Measurements from ENCODE around the gene ATP13A3. TPM values are rescaled to one million over a fixed set of nuclear protein-coding genes. Genes with fewer than 3 reads are reported as not detected.
"Not testable (repeated sequence)": the region's sequence is repeated elsewhere in the genome, so short reads cannot be mapped to it uniquely, and the experiment has no call there.

Gene ATP13A3
- total RNA-seq, 2 experiments from 2014 or later, result 79.5 to 84.5 TPM

GRCh38 chr3:194494951-194495374 is 8.2 kb upstream of the ATP13A3 start:
- CTCF ChIA-PET (ENCODE audit: unreplicated experiment), result no interaction called here
- BruUV-seq (replicated peaks), result no TSS peak

DNA sequence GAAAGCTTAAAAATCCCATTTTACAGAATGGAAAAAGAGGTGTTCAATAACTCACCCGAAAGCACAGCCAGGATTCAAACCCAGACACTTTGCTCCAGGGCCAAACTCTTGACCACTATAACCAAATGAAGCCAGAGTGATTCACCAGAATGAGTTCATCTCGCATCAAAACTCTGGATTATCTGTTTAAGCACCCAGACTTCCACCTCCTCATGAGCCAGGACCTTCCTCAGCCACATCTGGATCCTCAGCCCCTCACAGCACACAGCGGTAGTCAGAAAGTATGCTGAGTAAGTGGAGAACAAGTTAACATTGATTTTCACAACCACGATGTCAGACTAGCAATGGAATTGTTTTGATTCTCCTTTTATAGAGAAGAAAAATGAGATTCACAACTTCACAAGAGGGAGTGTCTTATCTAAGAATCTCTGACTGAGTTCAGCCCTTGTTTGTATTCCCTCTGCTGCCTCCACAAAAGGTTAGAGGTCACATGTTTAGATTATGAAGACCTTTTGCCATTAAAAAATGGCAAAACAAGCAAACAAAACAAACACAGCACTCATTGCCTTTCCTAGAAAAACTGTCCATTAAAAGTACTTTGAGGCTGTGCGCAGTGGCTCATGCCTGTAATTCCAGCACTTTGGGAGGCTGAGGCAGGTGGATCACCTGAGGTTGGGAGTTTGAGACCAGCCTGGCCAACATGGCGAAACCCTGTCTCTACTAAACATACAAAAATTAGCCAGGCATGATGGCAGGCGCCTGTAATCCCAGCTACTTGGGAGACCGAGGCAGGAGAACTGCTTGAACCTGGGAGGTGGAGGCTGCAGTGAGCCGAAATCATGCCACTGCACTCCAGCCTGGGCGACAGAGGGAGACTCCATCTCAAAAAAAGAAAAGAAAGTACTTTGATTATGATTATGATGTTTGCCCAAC is 7.5 kb upstream of the ATP13A3 start:
- BruUV-seq (replicated peaks); H3K36me3 ChIP-seq (ENCODE audit: insufficient read depth, low read length); H3K4me3 ChIP-seq (ENCODE audit: low read depth, low read length, poor library complexity, severe bottlenecking); CTCF ChIA-PET (ENCODE audit: unreplicated experiment); intact Hi-C loops (cut with micrococcal nuclease; ENCODE audit: unreplicated experiment); H3K27ac ChIP-seq (ENCODE audit: low read depth, low read length, poor library complexity, severe bottlenecking); H3K9me2 ChIP-seq (ENCODE audit: insufficient read depth, low read length); H3K4me2 ChIP-seq (ENCODE audit: low read length); H3K79me2 ChIP-seq (ENCODE audit: insufficient read depth, low read depth, low read length); H2AFZ ChIP-seq (ENCODE audit: low read length); DNase-seq (ENCODE audit: low spot score); H4K20me1 ChIP-seq (ENCODE audit: insufficient read depth, low read length); H3K9me3 ChIP-seq (ENCODE audit: low read length): not testable (repeated sequence)
- peaks cover 24% of the 10 kb centered on the region for H3K4me1 ChIP-seq (ENCODE audit: insufficient read depth, low read length, poor library complexity, severe bottlenecking)
- POLR2A ChIA-PET, result interaction anchor here (0.7 to 1.2 kb wide), 3 partner anchors 11 to 96 kb away, joined by 3 read pairs; no protein-coding TSS in a partner anchor

More at GRCh38 chr3:194494951-194495374, 8.2 kb upstream of the ATP13A3 start:
- no peak overlapping the region for H3K4me2 ChIP-seq (ENCODE audit: low read length)
- H3K36me3 ChIP-seq (ENCODE audit: insufficient read depth, low read length), result no peaks in the 10 kb centered on the region
- H3K4me3 ChIP-seq (ENCODE audit: low read depth, low read length, poor library complexity, severe bottlenecking), result no peak overlapping the region
- intact Hi-C loops (cut with micrococcal nuclease; ENCODE audit: unreplicated experiment), result no loop called here
- H3K9me3 ChIP-seq (ENCODE audit: low read length), result no peaks in the 10 kb centered on the region
- H3K4me1 ChIP-seq (ENCODE audit: insufficient read depth, low read length, poor library complexity, severe bottlenecking), result peaks cover 17% of the 10 kb centered on the region
- no peak overlapping the region for H2AFZ ChIP-seq (ENCODE audit: low read length)
- TF ChIP-seq EZH2phosphoT487 (IDR thresholded peaks at IDR 0.05; ENCODE audit: borderline replicate concordance, low read depth, low read length) (no peak), CTCF (conservative IDR thresholded peaks at IDR 0.05; ENCODE audit: low read length) (no peak)
- H3K9me2 ChIP-seq (ENCODE audit: insufficient read depth, low read length), result no peaks in the 10 kb centered on the region
- no peaks in the 10 kb centered on the region for H4K20me1 ChIP-seq (ENCODE audit: insufficient read depth, low read length)
- no peak for DNase-seq (ENCODE audit: low spot score)
- H3K27ac ChIP-seq (ENCODE audit: low read depth, low read length, poor library complexity, severe bottlenecking), result no peak overlapping the region
- POLR2A ChIA-PET, result no interaction called here
- no peaks in the 10 kb centered on the region for H3K79me2 ChIP-seq (ENCODE audit: insufficient read depth, low read depth, low read length)

DNA sequence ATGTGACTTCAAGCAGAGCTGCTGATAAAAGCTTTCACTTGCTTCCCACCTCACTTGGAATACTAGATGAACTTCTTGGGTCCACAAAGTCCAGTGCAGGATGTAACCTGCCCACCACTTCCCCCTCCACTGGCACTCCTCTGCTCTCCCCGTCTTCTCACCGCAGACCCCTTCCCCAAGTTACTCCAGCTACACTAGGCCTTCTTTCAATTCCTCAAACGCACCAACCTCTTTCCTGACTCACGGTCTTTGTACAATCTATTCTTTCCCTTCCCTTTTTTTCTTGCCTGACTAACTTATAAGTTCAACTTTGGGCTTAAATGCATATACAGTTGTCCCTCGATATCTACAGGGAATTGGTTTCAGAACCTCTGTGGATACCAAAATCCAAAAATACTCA is 5.2 kb upstream of the ATP13A3 start:
- no peak overlapping the region for H2AFZ ChIP-seq (ENCODE audit: low read length)
- H3K9me3 ChIP-seq (ENCODE audit: low read length), result no peaks in the 10 kb centered on the region
- intact Hi-C loops (cut with micrococcal nuclease; ENCODE audit: unreplicated experiment), result no loop called here
- H3K4me3 ChIP-seq (ENCODE audit: low read depth, low read length, poor library complexity, severe bottlenecking), result no peak overlapping the region
- CTCF ChIA-PET (ENCODE audit: unreplicated experiment), result no interaction called here
- no peak for TF ChIP-seq CTCF (conservative IDR thresholded peaks at IDR 0.05; ENCODE audit: low read length)
- TF ChIP-seq EZH2phosphoT487 (IDR thresholded peaks at IDR 0.05; ENCODE audit: borderline replicate concordance, low read depth, low read length), result no peak
- BruUV-seq (replicated peaks), result no TSS peak
- no peaks in the 10 kb centered on the region for H3K79me2 ChIP-seq (ENCODE audit: insufficient read depth, low read depth, low read length)
- no peaks in the 10 kb centered on the region for H4K20me1 ChIP-seq (ENCODE audit: insufficient read depth, low read length)
- no peak overlapping the region for H3K27ac ChIP-seq (ENCODE audit: low read depth, low read length, poor library complexity, severe bottlenecking)
- H3K36me3 ChIP-seq (ENCODE audit: insufficient read depth, low read length), result no peaks in the 10 kb centered on the region
- POLR2A ChIA-PET, result no interaction called here
- H3K9me2 ChIP-seq (ENCODE audit: insufficient read depth, low read length), result no peaks in the 10 kb centered on the region
- H3K4me2 ChIP-seq (ENCODE audit: low read length), result no peak overlapping the region
- DNase-seq (ENCODE audit: low spot score), result no peak
- peaks cover 38% of the 10 kb centered on the region for H3K4me1 ChIP-seq (ENCODE audit: insufficient read depth, low read length, poor library complexity, severe bottlenecking)
